Stimulated activated CD4-positive, alpha-beta T cell treated with anti-CD3 and anti-CD28 coated beads, Interleukin-4, amount 100 ng/mL, for 48 hours (primary cell): ENCODE measurements around the gene RNPS1.

ENCODE experiments used
- DNase-seq, 2 donors: peaks; one replicate each; pipeline ENCODE4 v3.0.0-alpha.2; 2020; ENCODE audit warnings: low read depth in 2 of 2

RNPS1 gene

DNA sequence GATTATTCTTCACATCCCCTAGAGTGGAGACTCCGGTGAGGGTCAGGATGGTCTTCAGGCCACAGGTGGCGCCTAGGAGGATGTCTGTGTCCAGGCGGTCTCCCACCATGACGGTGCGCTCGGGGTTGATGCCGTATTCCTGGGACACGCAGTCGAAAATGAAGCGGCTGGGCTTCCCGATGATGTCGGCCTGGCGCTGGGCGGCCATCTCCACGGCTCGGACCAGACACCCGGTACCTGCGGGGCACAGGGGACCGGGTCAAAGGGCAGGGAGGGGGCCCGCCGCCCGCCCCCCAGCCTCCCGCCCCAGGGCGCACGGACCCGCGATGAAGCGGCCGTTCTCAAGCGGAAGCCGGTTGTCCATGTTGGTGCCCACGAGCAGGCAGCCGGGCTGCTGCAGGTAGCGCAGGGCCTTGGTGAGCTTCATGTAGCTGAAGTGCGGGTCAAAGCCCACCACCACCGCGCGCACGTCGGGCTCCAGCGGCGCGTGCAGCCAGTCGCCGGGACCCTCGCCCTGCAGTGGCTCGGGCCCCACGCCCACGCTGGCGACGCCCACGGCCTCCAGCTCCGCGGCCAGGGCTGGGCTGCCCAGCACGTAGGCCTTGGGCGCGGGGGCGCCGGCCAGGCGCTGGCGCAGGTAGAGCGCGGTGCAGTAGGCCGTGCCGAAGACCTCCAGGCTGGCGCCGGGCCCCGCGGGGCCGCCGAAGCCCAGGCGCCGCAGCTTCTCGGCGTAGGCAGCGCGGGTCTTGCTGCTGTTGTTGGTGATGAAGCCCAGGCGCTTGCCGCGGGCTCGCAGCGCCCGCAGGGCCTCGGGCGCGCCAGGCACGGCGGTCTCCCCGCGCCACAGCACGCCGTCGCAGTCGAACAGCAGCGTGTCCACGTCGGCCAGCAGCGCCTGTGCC, 53.9 kb downstream of the RNPS1 start:
- no peak for DNase-seq

- no peak for DNase-seq
These were observed 55.3 kb downstream of the RNPS1 start for GRCh38 chr16:2212362-2213324.

GRCh38 chr16:2211923-2212347, 56.0 kb downstream of the RNPS1 start:
- no peak for DNase-seq

DNA sequence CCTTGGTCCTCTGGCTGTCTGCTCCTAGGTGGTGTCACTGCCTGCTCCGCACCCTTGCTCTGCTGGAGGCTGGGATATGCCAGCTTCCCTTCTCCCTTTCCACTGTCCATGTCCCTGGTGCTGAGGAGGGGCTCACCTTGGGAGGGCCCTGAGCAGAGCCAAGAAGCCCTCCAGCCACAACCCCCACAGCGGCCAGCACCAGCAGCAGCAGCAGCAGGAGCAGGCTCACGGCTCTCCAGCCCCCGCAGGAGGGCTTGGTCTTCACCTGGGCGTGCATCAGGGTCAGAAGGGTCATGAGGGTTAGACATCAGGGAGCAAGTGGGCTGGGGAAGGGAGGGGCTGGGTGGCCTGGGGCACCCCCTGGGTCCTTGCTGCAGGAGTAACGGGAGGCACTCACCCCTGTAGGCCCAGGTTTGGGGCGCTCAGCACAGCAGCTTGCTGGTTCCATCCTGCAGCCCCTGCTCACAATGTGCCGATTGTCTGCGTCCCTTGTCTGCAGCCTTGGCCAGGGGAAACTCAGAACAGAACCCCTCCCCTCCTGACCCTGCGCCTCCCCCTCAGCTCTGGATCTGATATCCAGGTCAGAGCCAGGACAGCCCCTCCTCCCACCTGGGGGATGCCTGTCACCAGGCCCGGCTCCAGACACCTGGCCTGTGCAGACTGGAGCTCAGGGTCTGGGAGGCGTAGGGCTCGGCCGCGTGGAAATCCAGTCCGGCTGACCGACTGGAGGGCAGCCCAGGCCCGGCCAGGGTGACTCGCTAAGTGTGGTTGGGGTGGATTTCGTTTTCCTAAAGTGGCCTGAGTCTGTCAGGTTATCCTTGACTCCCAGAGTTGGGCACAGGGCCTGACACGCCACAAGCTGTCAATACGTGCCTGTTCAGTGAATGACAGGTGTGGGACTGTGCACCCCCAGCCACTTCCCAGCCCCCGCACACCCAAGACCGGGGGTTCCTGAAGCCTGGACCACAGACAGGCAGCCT, 57.2 kb downstream of the RNPS1 start, which contains the start of gene BRICD5:
BRICD5 (minus strand) TSS at position 478 of the 980 bp plus-strand sequence; CDS start at position 448, 30 bp downstream.
- DNase-seq, result no peak

DNA sequence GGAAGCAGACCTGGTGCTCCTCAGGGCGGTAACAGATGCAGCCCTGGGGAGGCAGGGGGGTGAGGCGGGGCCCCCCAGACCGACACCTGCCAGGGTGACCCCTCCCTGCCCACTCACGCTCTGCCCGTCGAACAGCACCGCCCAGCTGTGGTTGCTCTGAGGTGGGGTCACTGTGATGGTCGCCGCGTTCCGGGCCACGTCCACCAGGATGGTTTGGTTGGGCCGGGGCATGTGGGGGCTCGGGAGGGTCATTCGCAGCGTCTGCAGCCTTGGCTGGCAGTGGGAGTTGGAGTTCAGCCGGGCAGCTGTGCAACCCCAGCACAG, 58.0 kb downstream of the RNPS1 start:
- no peak for DNase-seq

DNA sequence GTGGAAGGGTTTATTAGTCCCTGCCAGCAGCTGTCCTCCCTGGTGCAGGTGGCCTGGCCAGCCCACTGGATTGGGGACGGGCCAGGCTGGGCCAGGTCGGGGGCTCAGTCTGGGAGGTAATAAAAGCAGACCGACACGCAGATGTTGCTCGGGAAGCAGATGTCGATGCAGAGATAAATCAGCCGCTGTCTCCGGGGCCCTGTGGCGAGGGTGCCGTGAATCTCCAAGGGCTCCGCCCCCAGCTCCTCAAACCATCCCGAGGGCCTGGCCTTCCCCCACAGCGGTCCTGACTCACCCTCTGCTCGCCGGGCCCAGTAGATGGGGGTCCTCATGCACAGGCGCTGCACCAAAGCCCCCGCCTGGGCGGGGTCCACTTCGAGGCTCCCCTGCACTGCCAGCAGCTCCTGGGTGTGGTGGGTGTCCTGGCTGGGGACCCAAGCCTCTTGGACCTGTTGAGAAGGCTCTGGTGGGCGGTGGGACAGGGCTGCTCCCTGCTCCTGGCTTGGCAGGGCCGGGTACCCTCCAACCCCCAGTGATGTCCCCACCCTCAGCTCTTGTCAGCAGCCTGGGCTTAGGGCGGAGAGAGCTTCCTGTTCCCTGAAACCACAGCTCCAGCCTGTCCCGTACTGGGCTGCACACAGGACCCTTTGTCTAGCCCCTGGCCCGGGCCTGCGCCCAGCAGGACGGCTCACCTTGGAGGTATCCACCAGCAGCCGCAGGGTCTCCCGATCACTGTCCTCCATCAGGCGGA, 58.5 kb downstream of the RNPS1 start:
- DNase-seq, result no peak

- no peak for DNase-seq
These were observed 59.2 kb downstream of the RNPS1 start for GRCh38 chr16:2208772-2209171.

DNA sequence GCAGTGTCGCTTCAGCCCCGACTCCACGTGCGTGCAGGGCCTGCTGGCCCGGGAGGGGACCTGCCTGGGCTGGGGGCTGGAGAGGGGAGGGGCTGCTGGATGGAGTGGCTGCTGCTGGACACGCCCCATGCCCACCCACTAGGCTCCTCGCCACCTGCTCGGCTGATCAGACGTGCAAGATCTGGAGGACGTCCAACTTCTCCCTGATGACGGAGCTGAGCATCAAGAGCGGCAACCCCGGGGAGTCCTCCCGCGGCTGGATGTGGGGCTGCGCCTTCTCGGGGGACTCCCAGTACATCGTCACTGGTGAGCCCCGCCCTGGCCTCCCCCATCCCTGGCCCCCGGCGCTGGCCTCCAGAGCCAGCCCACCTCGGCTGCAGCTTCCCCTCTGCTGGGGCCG, 59.6 kb downstream of the RNPS1 start:
- DNase-seq, result no peak

DNA sequence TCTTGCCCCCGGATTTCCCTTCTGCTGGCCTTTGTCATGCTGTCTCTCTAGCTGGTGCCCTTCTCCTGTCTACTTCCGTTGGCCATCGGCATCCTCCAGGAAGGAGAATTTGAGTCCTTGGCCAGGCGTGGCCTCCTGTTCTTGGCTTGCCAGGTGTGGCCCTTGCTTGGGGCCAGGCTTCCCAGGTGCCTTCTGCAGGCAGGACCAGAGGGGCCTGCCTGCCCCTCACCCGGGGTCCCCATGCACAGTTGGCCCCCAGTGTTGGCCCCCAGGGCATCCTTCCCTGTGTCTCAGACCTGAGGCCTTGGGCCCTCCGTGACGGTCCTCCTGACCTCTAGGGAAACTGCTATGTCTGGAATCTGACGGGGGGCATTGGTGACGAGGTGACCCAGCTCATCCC, 60.1 kb downstream of the RNPS1 start:
- no peak for DNase-seq

DNA sequence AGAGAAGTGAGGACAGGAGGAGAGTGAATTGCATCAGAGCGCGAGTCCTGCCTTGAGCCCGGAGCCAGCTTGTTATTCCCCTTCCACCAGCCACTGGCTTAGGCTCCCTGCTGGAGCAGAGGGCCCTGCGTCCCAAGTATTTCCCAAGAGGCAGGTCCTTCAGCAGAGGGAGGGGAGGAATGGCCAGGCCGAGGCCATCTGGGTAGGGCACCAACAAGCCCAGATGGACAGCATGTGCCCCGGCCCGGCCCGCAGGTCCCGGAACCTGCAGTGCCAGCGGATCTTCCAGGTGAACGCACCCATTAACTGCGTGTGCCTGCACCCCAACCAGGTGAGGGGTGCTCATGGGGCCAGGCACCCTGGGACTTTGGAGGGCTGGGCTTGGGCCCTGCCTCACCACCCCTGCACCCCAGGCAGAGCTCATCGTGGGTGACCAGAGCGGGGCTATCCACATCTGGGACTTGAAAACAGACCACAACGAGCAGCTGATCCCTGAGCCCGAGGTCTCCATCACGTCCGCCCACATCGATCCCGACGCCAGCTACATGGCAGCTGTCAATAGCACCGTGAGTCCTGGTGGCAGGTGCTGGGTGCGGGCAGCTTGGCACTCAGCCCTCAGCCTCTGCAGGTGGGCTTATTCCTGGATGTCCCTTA, 61.0 kb downstream of the RNPS1 start:
- no peak for DNase-seq

GRCh38 chr16:2206420-2206779, 61.5 kb downstream of the RNPS1 start:
- DNase-seq, result no peak

GRCh38 chr16:2205967-2206313, 62.0 kb downstream of the RNPS1 start:
- DNase-seq, result no peak

DNA sequence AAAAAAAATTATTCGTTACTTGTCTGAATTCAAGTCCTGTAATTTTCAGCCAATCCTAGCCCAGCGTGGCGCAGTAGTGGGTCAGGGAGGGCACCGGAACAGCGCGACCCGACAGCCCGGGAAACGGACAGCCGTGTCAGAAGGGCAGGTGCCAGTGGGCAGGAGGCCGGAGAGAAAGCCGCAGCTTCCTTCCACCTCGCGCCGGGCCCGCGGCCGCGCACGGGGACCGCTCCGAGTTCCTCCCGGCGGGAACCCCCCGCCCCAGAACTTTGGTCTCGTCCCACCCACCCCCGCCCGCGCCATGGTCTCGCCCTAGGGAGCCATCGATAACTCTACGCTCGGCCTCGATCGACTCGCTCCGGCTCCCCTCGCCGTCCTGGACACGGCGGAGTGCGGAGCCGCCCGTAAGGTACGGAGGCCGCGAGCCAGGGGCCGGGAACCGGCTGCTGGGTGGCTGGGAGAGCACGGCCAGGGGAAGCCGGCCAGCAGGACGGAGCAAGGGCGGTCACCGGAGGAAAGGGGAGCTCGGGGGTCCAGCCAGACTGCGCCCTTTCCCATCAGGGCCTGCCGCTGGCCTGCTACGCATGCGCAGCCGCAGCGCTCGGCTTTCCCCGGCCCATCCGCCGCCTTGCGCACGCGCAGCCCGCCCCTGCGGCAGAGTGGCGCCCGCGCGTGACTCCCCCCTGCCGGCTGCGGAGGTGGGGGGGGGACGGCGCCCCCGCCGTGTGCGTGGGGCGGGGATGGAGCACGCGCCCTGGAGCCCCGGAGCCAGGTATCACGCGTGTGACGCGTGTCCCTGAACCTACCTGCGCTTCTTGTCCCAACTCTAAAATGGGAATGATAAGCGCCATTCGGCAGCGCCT, 62.6 kb downstream of the RNPS1 start, which contains the start of gene MLST8:
MLST8 (plus strand) TSS at position 351 of the 863 bp plus-strand sequence. CDS start 632 bp downstream, outside the sequence.
- DNase-seq, result peak; percentile 76 to 81

- DNase-seq, result no peak
These were observed 63.4 kb downstream of the RNPS1 start for GRCh38 chr16:2204416-2205103.
